Heart right ventricle (tissue), 16 donors: ENCODE measurements around the gene SLIT3. TPM values are rescaled to one million over a fixed set of nuclear protein-coding genes. Genes with fewer than 3 reads are reported as not detected.
A peak's percentile ranks its signal among the peaks of the same experiment; 100 is the strongest.

ENCODE experiments used
- ATAC-seq, 8 donors: fragments of 200-7000 bp; cut with Tn5 transposase; one replicate each; pipeline ENCODE4 v1.9.1; 2020; ENCODE audit warnings: mild to moderate bottlenecking in 8 of 8, moderate library complexity in 8 of 8, moderate number of reproducible peaks in 1 of 8
- DNase-seq, 2 donors: peaks; one replicate each; pipeline ENCODE4 v3.0.0-alpha.2; 2020
- H3K27ac ChIP-seq, 10 donors: fragments of 200-600 bp; sonication (generic) in 2 of 10; one replicate each; pipeline versions ENCODE4 v1.5.0 to v1.8.0; 2020 to 2022; ENCODE audit warnings: mild to moderate bottlenecking in 3 of 10
- H3K27me3 ChIP-seq, 7 donors: fragments of 200-600 bp; one replicate each; pipeline ENCODE4 v1.8.0; 2021 to 2022; ENCODE audit warnings: mild to moderate bottlenecking in 2 of 7
- H3K36me3 ChIP-seq, 9 donors: fragments of 200-600 bp; sonication (generic) in 1 of 9; one replicate each; pipeline versions ENCODE4 v1.5.0 to v1.8.0; 2020 to 2022; ENCODE audit warnings: mild to moderate bottlenecking in 2 of 9
- H3K4me1 ChIP-seq, 9 donors: fragments of 200-600 bp; sonication (generic) in 1 of 9; one replicate each; pipeline versions ENCODE4 v1.5.0 to v1.8.0; 2020 to 2022; ENCODE audit warnings: mild to moderate bottlenecking in 4 of 9
- H3K4me3 ChIP-seq, 10 donors: fragments of 200-600 bp; sonication (generic) in 2 of 10; one replicate each; pipeline versions ENCODE4 v1.5.0 to v1.8.0; 2020 to 2022; ENCODE audit warnings: mild to moderate bottlenecking in 7 of 10, moderate library complexity in 2 of 10
- H3K9me3 ChIP-seq, 11 donors: fragments of 200-600 bp in 10 of 11; sonication (generic) in 2 of 11; one replicate each; pipeline versions ENCODE4 v1.5.0 to v1.8.0; 2013 to 2022; ENCODE audit warnings: mild to moderate bottlenecking in 2 of 11, control low read depth in 1 of 11, moderate library complexity in 1 of 11
- CTCF ChIP-seq, 9 donors: fragments of 200-600 bp; sonication (generic) in 2 of 9; IDR thresholded peaks; one replicate each; pipeline versions ENCODE4 v1.5.0 to v1.8.0; 2021 to 2022; ENCODE audit warnings: antibody characterized with exemption in 9 of 9, mild to moderate bottlenecking in 5 of 9, moderate library complexity in 1 of 9
- WGBS, 2 donors: extraction: QIAGEN DNeasy Blood & Tissue Kit; methylation state at CpG; one replicate each; pipeline ENCODE4 v1.1.7; 2013; ENCODE audit warnings: inconsistent platforms in 1 of 2; 5-methylcytosine and 5-hydroxymethylcytosine counted together
- intact Hi-C, 10 donors: fragments of 100-400 bp; cut with DNase I; formaldehyde crosslinking; loops; one replicate each; pipeline versions ENCODE4 v1.11.1 to v1.14.2; 2022
- polyA plus RNA-seq, 2 donors: library from polyadenylated mRNA; stranded (reverse); fragments of 200-250 nt; gene quantifications; one replicate each; pipeline ENCODE4 v1.2.3, GENCODE V29; 2013
- total RNA-seq, 10 donors: library from RNA; stranded (reverse); fragmentation: NEBNext Ultra II Directional in 3 of 10; extraction: Animal tissue kit (Norgen Biotek cat#: 25700) in 3 of 10; gene quantifications; one replicate each; pipeline versions ENCODE4 v1.2.1 to v1.2.4, GENCODE V29; 2021 to 2023
- donor health status: Arrhythmogenic right ventricular cardiomyopathy.
- donor health status: ischemic (EF 13 %, LVEDD 7.1; RV severe dilation, severe dysfunction).
- donor health status: healthy with polysubstance abuse.
- donor health status: DM: no; HTN: yes; CAD: no.
- donor health status: DM: no; HTN: no; CAD: no.
- donor health status: ischemic (EF 25% LVEDD 6.9; RV normal size, moderate dysfunction).
- donor health status: ischemic (EF 25% LVEDD 5.7; RV mildly dilated, moderate dysfunction).
- donor health status: healthy.
- donor health status: DM: yes; HTN: yes; CAD: no.
- donor health status: Ischemic cardiomyopathy.
- donor health status: ischemic (EF 35%, LVEDD 5.7; RV mildly dilated, moderate dysfunction).
- donor health status: nonischemic (EF 11% LVEDD 7.7; RV severe dilation, severe dysfunction).
- donor health status: DM: yes; HTN: yes; CAD: no.
- donor health status: PGD.
- donor health status: ischemic (EF 29% LVEDD 5.4; RV normal size, mild dysfunction).
- donor health status: nonischemic (EF 23%, LVEDD 6.1; RV moderate dilation, normal function).

SLIT3 gene
- total and polyA plus RNA-seq, 12 donors = 2.0 to 29.2 (median 12.1) TPM

GRCh38 chr5:169119288-169120048 is 181.5 kb downstream of the SLIT3 start:
- H3K4me1 ChIP-seq = peaks cover 0 to 15% (median 5%) of the 10 kb centered on the region in 9 donors
- H3K4me3 ChIP-seq = no peak overlapping the region
- peaks cover 0 to 8% (median 0%) of the 10 kb centered on the region in 11 donors for H3K9me3 ChIP-seq
- H3K27ac ChIP-seq = no peak overlapping the region
- WGBS, 2 donors = 63 to 77% methylated on average over 6 of the region's 6 CpGs
- ATAC-seq = no peak
- no peak for DNase-seq
- H3K36me3 ChIP-seq = no peaks in the 10 kb centered on the region
- intact Hi-C loops = loop anchor here in 5 of 10 donors (5.0 to 10.0 kb wide), 4 partner anchors 78 to 425 kb away; partner anchors contain the start of gene SLIT3 (in 2 of the 5)
- no peak for TF ChIP-seq CTCF (IDR thresholded peaks at IDR 0.05)
- H3K27me3 ChIP-seq = no peaks in the 10 kb centered on the region

- H3K9me3 ChIP-seq = no peaks in the 10 kb centered on the region
- no peaks in the 10 kb centered on the region for H3K36me3 ChIP-seq
- intact Hi-C loops = loop anchor here in 3 of 10 donors (5.0 to 10.0 kb wide), 2 partner anchors 80 to 428 kb away; no protein-coding TSS in a partner anchor
- no peaks in the 10 kb centered on the region for H3K27me3 ChIP-seq
- H3K27ac ChIP-seq = no peak overlapping the region
- no peak overlapping the region for H3K4me3 ChIP-seq
- ATAC-seq (peak; percentile 43 to 85 (median 70)), DNase-seq (peak in 1 of 2 donors; percentile 27)
- peak in 6 of 9 donors; percentile 10 to 40 (median 30) for TF ChIP-seq CTCF (IDR thresholded peaks at IDR 0.05)
- peaks cover 0 to 15% (median 5%) of the 10 kb centered on the region in 9 donors for H3K4me1 ChIP-seq
- whole genome bisulfite sequencing, 2 donors = 38 to 49% methylated on average over 6 of the region's 6 CpGs
Measured at GRCh38 chr5:169116961-169117461, 183.9 kb downstream of the SLIT3 start.

GRCh38 chr5:169115461-169116124 is 185.3 kb downstream of the SLIT3 start:
- intact Hi-C loops = loop anchor here in 3 of 10 donors (5.0 to 10.0 kb wide), 2 partner anchors 82 to 429 kb away; no protein-coding TSS in a partner anchor
- Histone ChIP-seq H3K4me3 (no peak overlapping the region), H3K36me3 (no peaks in the 10 kb centered on the region), H3K4me1 (peaks cover 0 to 15% (median 5%) of the 10 kb centered on the region in 9 donors), H3K27me3 (no peaks in the 10 kb centered on the region), H3K9me3 (peaks cover 0 to 3% (median 0%) of the 10 kb centered on the region in 11 donors), H3K27ac (no peak overlapping the region)
- WGBS, 2 donors = 91 to 94% methylated on average over 6 of the region's 6 CpGs
- DNase-seq = no peak
- no peak for TF ChIP-seq CTCF (IDR thresholded peaks at IDR 0.05)
- no peak for ATAC-seq

- Histone ChIP-seq H3K4me3 (no peak overlapping the region), H3K27me3 (no peaks in the 10 kb centered on the region), H3K27ac (no peak overlapping the region), H3K4me1 (peaks cover 0 to 15% (median 5%) of the 10 kb centered on the region in 9 donors), H3K36me3 (no peaks in the 10 kb centered on the region), H3K9me3 (peaks cover 0 to 13% (median 0%) of the 10 kb centered on the region in 11 donors)
- ATAC-seq = peak in 1 of 8 donors; percentile 30
- intact Hi-C loops = loop anchor here in 3 of 10 donors (5.0 to 10.0 kb wide), 2 partner anchors 83 to 430 kb away; no protein-coding TSS in a partner anchor
- no peak for DNase-seq
- TF ChIP-seq CTCF (IDR thresholded peaks at IDR 0.05) = no peak
- 83 to 90% methylated on average over 7 of the region's 7 CpGs for WGBS, 2 donors
Measured at GRCh38 chr5:169114466-169115065, 186.4 kb downstream of the SLIT3 start.
